Neural cell (in vitro differentiated cells): ENCODE results near the gene RALGPS1. TPM values are rescaled to one million over a fixed set of nuclear protein-coding genes. Genes with fewer than 3 reads are reported as not detected.

Experiments
- H2AFZ ChIP-seq: fragments of 200-600, 300-800 bp; sonication (generic), shearing (Covaris generic); 2 replicates; pipeline ENCODE4 v1.6.0; 2014; ENCODE audit warnings: low read depth, mild to moderate bottlenecking, antibody characterized with exemption, low read length, moderate library complexity
- H3F3A ChIP-seq: fragments of 200-600 bp; shearing (Covaris generic); 2 replicates; pipeline ENCODE4 v1.6.1; 2016; ENCODE audit warnings: mild to moderate bottlenecking, moderate library complexity, mixed read lengths, antibody characterized with exemption, low read length; ENCODE audit not compliant: insufficient read depth, poor library complexity, severe bottlenecking
- H3K27ac ChIP-seq: fragments of 200-600, 300-800 bp; sonication (generic), shearing (Covaris generic); 2 replicates; pipeline ENCODE4 v1.5.1; 2014; ENCODE audit warnings: mild to moderate bottlenecking, low read length, moderate library complexity
- H3K27me3 ChIP-seq: fragments of 300-800, 200-600 bp; sonication (generic), shearing (Covaris generic); 2 replicates; pipeline ENCODE4 v1.6.0; 2014; ENCODE audit warnings: mild to moderate bottlenecking, low read depth, low read length, moderate library complexity; ENCODE audit not compliant: insufficient read depth
- H3K36me3 ChIP-seq: fragments of 300-800, 200-600 bp; sonication (generic), shearing (Covaris generic); 2 replicates; pipeline ENCODE4 v1.5.1; 2014; ENCODE audit warnings: mild to moderate bottlenecking, antibody characterized with exemption, low read length, moderate library complexity; ENCODE audit not compliant: insufficient read depth
- H3K4me2 ChIP-seq: fragments of 300-800, 200-600 bp; sonication (generic), shearing (Covaris generic); 2 replicates; pipeline ENCODE4 v1.6.0; 2014; ENCODE audit warnings: mild to moderate bottlenecking, low read length
- H3K4me3 ChIP-seq: fragments of 300-800, 200-600 bp; sonication (generic), shearing (Covaris generic); 2 replicates; pipeline ENCODE4 v1.5.1; 2014; ENCODE audit warnings: mild to moderate bottlenecking, low read length, moderate library complexity
- H3K79me2 ChIP-seq: fragments of 200-600 bp; shearing (Covaris generic); replicated peaks from 2 replicates; pipeline ENCODE4 v1.6.0; 2014; ENCODE audit warnings: mild to moderate bottlenecking, low read length, moderate library complexity; ENCODE audit not compliant: insufficient read depth
- H3K9ac ChIP-seq: fragments of 300-800, 200-600 bp; sonication (generic), shearing (Covaris generic); 2 replicates; pipeline ENCODE4 v1.6.1; 2016; ENCODE audit warnings: mild to moderate bottlenecking, low read length, mixed read lengths
- H3K9me2 ChIP-seq: fragments of 200-600 bp; shearing (Covaris generic); 2 replicates; pipeline ENCODE4 v1.6.1; 2016; ENCODE audit warnings: mild to moderate bottlenecking, low read length, mixed read lengths; ENCODE audit not compliant: insufficient read depth
- H3K9me3 ChIP-seq: fragments of 200-600, 300-800 bp; sonication (generic), shearing (Covaris generic); 2 replicates; pipeline ENCODE4 v1.6.1; 2016; ENCODE audit warnings: mild to moderate bottlenecking, mixed run types, low read length, moderate library complexity, mixed read lengths
- H4K20me1 ChIP-seq: fragments of 200-600 bp; shearing (Covaris generic); 2 replicates; pipeline ENCODE4 v1.6.1; 2016; ENCODE audit warnings: mild to moderate bottlenecking, mixed run types; ENCODE audit not compliant: insufficient read depth
- EP300 ChIP-seq: fragments of 450-650 bp; conservative IDR thresholded peaks from 2 replicates; pipeline ENCODE4 v1.6.1; 2014; ENCODE audit warnings: antibody characterized with exemption, mild to moderate bottlenecking, moderate library complexity; ENCODE audit not compliant: poor library complexity, severe bottlenecking
- EZH2 ChIP-seq: fragments of 200-600, 300-800 bp; shearing (Covaris generic), sonication (generic); IDR thresholded peaks from 2 replicates; pipeline ENCODE4 v1.6.1; 2014; ENCODE audit warnings: antibody characterized with exemption, low read length, borderline replicate concordance, mild to moderate bottlenecking; ENCODE audit not compliant: insufficient read depth, poor library complexity, severe bottlenecking
- MXI1 ChIP-seq: fragments of 450-650 bp; conservative IDR thresholded peaks from 2 replicates; pipeline ENCODE4 v1.6.1; 2014; ENCODE audit warnings: antibody characterized with exemption, mild to moderate bottlenecking; ENCODE audit not compliant: poor library complexity, severe bottlenecking
- POLR2AphosphoS5 ChIP-seq: IDR thresholded peaks from 2 replicates; pipeline ENCODE4 v1.6.1; 2012
- RAD21 ChIP-seq: fragments of 450-650 bp; conservative IDR thresholded peaks from 2 replicates; pipeline ENCODE4 v1.6.1; 2014; ENCODE audit warnings: antibody characterized with exemption, mild to moderate bottlenecking, moderate library complexity
- SMC3 ChIP-seq: fragments of 450-650 bp; conservative IDR thresholded peaks from 2 replicates; pipeline ENCODE4 v1.6.1; 2014; ENCODE audit warnings: antibody characterized with exemption, mild to moderate bottlenecking, moderate library complexity; ENCODE audit not compliant: poor library complexity
- TAF1 ChIP-seq: IDR thresholded peaks from 2 replicates; pipeline ENCODE4 v1.6.1; 2012; ENCODE audit warnings: low read depth
- polyA plus RNA-seq: library from polyadenylated mRNA; depleted of rRNA; stranded (reverse); fragments of >200 nt; gene quantifications from 2 replicates; pipeline ENCODE4 v1.2.3, GENCODE V29; 2014
- TF ChIP-seq, protein P1 (sequence below): fragments of 450-650 bp; IDR thresholded peaks from 2 replicates; pipeline ENCODE4 v1.5.1; 2014; ENCODE audit warnings: antibody characterized with exemption, mild to moderate bottlenecking, moderate library complexity; ENCODE audit not compliant: poor library complexity, severe bottlenecking
- TF ChIP-seq, protein P2 (sequence below): IDR thresholded peaks from 2 replicates; pipeline ENCODE4 v1.6.1; 2012; ENCODE audit warnings: borderline replicate concordance

RALGPS1 gene
- polyA plus RNA-seq, 1 donor from 2014 or later: 37.1 TPM

DNA sequence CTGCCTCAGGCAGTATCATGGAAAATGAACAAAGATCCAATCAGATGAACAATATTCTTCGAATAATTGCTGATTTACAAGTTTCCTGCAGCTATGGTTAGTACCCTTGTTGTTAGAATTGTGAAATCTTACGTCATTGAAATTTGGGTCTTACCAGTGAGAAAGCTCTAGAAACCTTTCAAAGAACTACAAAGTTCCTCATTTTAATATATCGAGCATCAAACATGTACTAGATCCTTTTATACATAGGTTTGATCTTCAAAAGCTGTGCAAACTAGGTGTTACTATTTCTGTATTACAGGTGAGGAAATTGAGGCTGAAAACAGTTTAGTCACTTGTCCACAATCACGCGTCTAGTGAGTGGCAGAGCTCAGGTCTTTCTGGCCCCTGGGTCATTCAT lies 251.5 kb downstream of the RALGPS1 start:
- H3F3A ChIP-seq: no peaks in the 10 kb centered on the region
- no peaks in the 10 kb centered on the region for H3K27me3 ChIP-seq
- H3K9ac ChIP-seq: no peak overlapping the region
- no peak overlapping the region for H3K4me3 ChIP-seq
- no peak for TF ChIP-seq MXI1
- TF ChIP-seq EZH2: no peak
- TF ChIP-seq, protein P1, sequence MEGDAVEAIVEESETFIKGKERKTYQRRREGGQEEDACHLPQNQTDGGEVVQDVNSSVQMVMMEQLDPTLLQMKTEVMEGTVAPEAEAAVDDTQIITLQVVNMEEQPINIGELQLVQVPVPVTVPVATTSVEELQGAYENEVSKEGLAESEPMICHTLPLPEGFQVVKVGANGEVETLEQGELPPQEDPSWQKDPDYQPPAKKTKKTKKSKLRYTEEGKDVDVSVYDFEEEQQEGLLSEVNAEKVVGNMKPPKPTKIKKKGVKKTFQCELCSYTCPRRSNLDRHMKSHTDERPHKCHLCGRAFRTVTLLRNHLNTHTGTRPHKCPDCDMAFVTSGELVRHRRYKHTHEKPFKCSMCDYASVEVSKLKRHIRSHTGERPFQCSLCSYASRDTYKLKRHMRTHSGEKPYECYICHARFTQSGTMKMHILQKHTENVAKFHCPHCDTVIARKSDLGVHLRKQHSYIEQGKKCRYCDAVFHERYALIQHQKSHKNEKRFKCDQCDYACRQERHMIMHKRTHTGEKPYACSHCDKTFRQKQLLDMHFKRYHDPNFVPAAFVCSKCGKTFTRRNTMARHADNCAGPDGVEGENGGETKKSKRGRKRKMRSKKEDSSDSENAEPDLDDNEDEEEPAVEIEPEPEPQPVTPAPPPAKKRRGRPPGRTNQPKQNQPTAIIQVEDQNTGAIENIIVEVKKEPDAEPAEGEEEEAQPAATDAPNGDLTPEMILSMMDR: no peak
- no peak for TF ChIP-seq SMC3
- TF ChIP-seq RAD21: no peak
- no peak for TF ChIP-seq EP300
- TF ChIP-seq, protein P2, sequence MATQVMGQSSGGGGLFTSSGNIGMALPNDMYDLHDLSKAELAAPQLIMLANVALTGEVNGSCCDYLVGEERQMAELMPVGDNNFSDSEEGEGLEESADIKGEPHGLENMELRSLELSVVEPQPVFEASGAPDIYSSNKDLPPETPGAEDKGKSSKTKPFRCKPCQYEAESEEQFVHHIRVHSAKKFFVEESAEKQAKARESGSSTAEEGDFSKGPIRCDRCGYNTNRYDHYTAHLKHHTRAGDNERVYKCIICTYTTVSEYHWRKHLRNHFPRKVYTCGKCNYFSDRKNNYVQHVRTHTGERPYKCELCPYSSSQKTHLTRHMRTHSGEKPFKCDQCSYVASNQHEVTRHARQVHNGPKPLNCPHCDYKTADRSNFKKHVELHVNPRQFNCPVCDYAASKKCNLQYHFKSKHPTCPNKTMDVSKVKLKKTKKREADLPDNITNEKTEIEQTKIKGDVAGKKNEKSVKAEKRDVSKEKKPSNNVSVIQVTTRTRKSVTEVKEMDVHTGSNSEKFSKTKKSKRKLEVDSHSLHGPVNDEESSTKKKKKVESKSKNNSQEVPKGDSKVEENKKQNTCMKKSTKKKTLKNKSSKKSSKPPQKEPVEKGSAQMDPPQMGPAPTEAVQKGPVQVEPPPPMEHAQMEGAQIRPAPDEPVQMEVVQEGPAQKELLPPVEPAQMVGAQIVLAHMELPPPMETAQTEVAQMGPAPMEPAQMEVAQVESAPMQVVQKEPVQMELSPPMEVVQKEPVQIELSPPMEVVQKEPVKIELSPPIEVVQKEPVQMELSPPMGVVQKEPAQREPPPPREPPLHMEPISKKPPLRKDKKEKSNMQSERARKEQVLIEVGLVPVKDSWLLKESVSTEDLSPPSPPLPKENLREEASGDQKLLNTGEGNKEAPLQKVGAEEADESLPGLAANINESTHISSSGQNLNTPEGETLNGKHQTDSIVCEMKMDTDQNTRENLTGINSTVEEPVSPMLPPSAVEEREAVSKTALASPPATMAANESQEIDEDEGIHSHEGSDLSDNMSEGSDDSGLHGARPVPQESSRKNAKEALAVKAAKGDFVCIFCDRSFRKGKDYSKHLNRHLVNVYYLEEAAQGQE: no peak
- TF ChIP-seq POLR2AphosphoS5: no peak
- TF ChIP-seq TAF1: no peak
- H3K36me3 ChIP-seq: peaks cover 5% of the 10 kb centered on the region
- no peak overlapping the region for H3K27ac ChIP-seq
- H3K4me2 ChIP-seq: no peak overlapping the region
- H4K20me1 ChIP-seq: no peaks in the 10 kb centered on the region
- H3K9me2 ChIP-seq: no peaks in the 10 kb centered on the region
- no peak overlapping the region for H2AFZ ChIP-seq
- H3K79me2 ChIP-seq: no peaks in the 10 kb centered on the region
- H3K9me3 ChIP-seq: no peaks in the 10 kb centered on the region

DNA sequence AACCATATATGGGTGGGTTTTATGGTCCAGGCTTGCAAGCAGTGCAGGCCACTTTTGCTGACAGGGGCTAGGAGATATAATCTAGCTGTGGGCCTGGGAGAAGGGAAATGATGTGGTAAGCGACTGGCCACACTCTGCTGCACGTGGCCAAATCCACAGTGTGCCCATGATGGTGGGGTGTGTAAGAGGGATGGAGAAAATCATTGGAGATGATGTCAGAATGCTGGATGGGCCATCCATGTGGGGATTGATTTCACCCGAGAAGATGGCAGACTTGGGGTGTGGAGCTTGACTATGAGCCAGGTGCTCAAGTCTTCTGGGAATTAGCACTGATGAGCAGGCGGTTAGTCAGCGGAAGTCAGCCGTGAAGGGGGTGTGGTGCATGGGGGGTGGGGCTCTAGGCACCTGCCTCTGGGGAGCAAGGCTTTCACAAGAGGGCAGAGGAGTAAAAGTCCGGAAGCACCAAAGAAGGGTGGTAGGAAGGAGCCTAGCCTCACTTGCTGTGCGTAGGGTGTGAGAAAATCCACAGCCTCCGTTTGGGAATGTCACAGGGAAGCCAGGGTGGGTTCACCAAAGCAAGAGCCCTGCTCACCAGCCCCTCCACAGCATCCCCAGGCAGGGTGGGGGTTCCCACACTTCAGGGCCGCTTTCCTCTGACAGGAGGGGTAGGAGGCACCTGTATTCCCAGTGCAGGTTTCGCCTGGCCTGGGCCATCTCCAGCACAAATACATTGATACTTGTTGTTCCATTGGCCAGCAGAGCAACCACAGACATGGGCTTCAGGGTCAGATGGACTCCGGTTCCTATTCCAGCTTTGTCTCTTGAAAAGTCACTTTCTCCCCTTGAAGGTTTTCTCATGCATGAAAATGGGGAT lies 252.3 kb downstream of the RALGPS1 start:
- H2AFZ ChIP-seq: no peak overlapping the region
- no peaks in the 10 kb centered on the region for H3K9me3 ChIP-seq
- H3K9ac ChIP-seq: no peak overlapping the region
- H4K20me1 ChIP-seq: no peaks in the 10 kb centered on the region
- no peak overlapping the region for H3K4me2 ChIP-seq
- H3K4me3 ChIP-seq: no peak overlapping the region
- TF ChIP-seq, protein P2: no peak
- TF ChIP-seq SMC3 (no peak), POLR2AphosphoS5 (no peak), EP300 (no peak), MXI1 (no peak), EZH2 (no peak), TAF1 (no peak), RAD21 (no peak)
- TF ChIP-seq, protein P1: no peak
- H3F3A ChIP-seq: no peaks in the 10 kb centered on the region
- H3K79me2 ChIP-seq: no peaks in the 10 kb centered on the region
- H3K9me2 ChIP-seq: no peaks in the 10 kb centered on the region
- H3K36me3 ChIP-seq: peaks cover 5% of the 10 kb centered on the region
- H3K27me3 ChIP-seq: no peaks in the 10 kb centered on the region
- no peak overlapping the region for H3K27ac ChIP-seq
